ENCODE measurements around the gene TMEM256. TPM values are rescaled to one million over a fixed set of nuclear protein-coding genes. Genes with fewer than 3 reads are reported as not detected.

The TMEM256 gene
- total and polyA plus RNA-seq, 7 experiments from 2014 or later: 31.5 to 64.9 (median 48.2) TPM

DNA sequence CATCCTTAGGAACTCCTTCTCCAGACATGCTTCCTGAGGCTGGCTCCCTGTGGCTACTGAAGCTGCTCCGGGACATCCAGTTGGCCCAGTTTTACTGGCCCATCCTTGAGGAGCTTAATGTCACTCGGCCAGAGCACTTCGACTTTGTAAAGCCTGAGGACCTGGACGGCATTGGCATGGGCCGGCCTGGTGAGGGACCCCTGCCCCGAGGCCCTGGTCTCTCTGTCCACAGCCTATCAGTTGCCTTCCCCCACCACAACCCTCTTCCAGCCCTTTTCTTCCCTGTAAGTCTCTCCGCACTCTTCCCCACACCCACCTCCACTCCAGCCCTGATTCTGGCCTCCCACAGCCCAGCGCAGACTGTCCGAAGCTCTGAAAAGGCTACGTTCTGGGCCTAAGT lies 21.0 kb downstream of the TMEM256 start:
- Mint-ChIP-seq H3K27me3 (peaks cover 30 to 42% (median 34%) of the 10 kb centered on the region in 5 donors), H3K27ac (peak overlapping the region in 7 of 9 donors; percentile 25 to 91 (median 45)), H3K4me3 (peak overlapping the region in 9 of 10 donors; percentile 23 to 88 (median 74)), H3K9me3 (peaks cover 0 to 7% (median 0%) of the 10 kb centered on the region in 11 donors), H3K4me1 (peaks cover 10 to 23% (median 15%) of the 10 kb centered on the region in 7 donors), H3K36me3 (peaks cover 0 to 10% (median 0%) of the 10 kb centered on the region in 5 donors)
- Histone ChIP-seq H3K4me1 (ENCODE audit: control insufficient read depth in 2 of 2, insufficient read depth in 2 of 2, low read length in 2 of 2) (peaks cover 10 to 13% of the 10 kb centered on the region in 2 donors), H3K36me3 (ENCODE audit: control insufficient read depth in 2 of 3, insufficient read depth in 3 of 3, low read length in 3 of 3) (peaks cover 0 to 14% (median 0%) of the 10 kb centered on the region in 3 experiments), H3K27me3 (ENCODE audit: control insufficient read depth in 2 of 2, insufficient read depth in 2 of 2, low read length in 2 of 2) (peaks cover 0 to 11% of the 10 kb centered on the region in 2 donors), H3K9me3 (ENCODE audit: control insufficient read depth in 2 of 3, low read length in 3 of 3) (no peaks in the 10 kb centered on the region), H3K27ac (ENCODE audit: low read depth, low read length) (no peak overlapping the region), H3K4me3 (ENCODE audit: low read length) (no peak overlapping the region)
- no peak for ATAC-seq
- DNase-seq: no peak
- ChIA-PET CTCF (interaction anchor here (0.9 to 1.1 kb wide), 3 partner anchors 25 to 130 kb away, joined by 3 to 6 read pairs (median 4); partner anchors contain the start of gene NLGN2), POLR2A (interaction anchor here (0.9 to 2.9 kb wide), 10 partner anchors 12 to 305 kb away, joined by 3 to 19 read pairs (median 8); partner anchors contain the start of genes GPS2, PLSCR3, SLC35G6 and TMEM102)
- intact Hi-C loops (cut with micrococcal nuclease): loop anchor here (1.0 to 5.0 kb wide), 3 partner anchors 46 to 229 kb away; partner anchors contain the start of genes ACAP1 (in 2 of the 2) and FXR2 (in 1 of the 2)

DNA sequence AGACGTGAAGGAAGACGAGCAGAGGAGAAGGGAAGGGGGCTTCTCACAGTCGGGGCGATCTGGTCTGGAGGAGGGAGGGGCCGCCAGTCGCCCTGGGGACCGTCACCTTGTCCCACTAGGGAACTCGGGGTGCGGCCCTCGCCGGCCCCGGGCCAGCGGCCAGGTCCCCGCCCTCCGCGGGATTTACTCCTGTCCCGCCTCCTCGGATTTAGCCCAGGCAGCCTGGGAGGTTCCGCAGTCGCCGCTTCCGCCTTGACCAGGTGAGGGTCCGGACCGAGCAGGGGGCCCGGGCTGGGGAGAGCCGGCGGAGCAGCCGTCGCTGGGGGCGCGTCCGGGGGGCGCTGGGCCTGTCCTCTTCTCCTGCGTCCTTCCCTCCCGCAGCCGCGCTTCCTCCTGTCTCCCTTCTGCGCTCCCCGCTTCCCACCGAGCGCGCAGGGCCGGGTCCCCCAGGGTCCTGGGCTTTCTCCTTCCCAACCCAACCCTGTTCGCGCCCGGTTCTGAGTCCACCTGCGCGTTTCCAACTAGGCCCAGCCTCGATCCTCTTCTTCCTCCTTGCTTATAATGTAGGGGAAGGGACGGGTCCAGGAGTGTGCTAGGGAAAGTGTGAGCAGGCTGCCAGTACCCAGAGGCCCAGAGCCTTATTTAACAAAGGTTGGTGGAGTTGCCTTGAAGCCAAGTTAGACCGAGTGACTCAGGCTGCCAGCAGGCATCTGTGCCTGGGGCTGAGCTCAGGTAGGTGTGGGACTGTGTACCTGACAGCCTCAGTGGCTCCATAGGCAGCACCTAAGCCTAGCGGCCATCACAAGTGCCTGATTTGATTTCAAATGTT lies 22.8 kb downstream of the TMEM256 start, which contains the start of gene TNK1:
TNK1 (plus strand) TSS at position 235 of the 829 bp plus-strand sequence. CDS start 1,838 bp downstream, outside the sequence.
- DNase-seq (no peak), ATAC-seq (no peak)
- peaks cover 0 to 10% (median 0%) of the 10 kb centered on the region in 5 donors for H3K36me3 Mint-ChIP-seq
- H3K27me3 Mint-ChIP-seq: peaks cover 33 to 50% (median 43%) of the 10 kb centered on the region in 5 donors
- no peaks in the 10 kb centered on the region for H3K36me3 ChIP-seq (ENCODE audit: control insufficient read depth in 2 of 3, insufficient read depth in 3 of 3, low read length in 3 of 3)
- ChIA-PET POLR2A (interaction anchor here (0.6 to 1.0 kb wide), 4 partner anchors 7 to 758 kb away, joined by 3 read pairs; partner anchors contain the start of gene TMEM102), CTCF (interaction anchor here (0.9 kb wide), 1 partner anchor 50 kb away, joined by 3 read pairs; no protein-coding TSS in a partner anchor)
- no peak within 1 kb of the TSS for H3K27ac ChIP-seq (ENCODE audit: low read depth, low read length)
- intact Hi-C loops (cut with micrococcal nuclease): loop anchor here in 1 of 2 donors (5.0 kb wide), 2 partner anchors 44 to 231 kb away; partner anchors contain the start of genes ACAP1 and FXR2
- H3K27ac Mint-ChIP-seq: peak within 1 kb of the TSS in 1 of 9 donors; percentile 9
- peaks cover 10 to 23% (median 15%) of the 10 kb centered on the region in 7 donors for H3K4me1 Mint-ChIP-seq
- peaks cover 0 to 11% of the 10 kb centered on the region in 2 donors for H3K27me3 ChIP-seq (ENCODE audit: control insufficient read depth in 2 of 2, insufficient read depth in 2 of 2, low read length in 2 of 2)
- H3K4me1 ChIP-seq (ENCODE audit: control insufficient read depth in 2 of 2, insufficient read depth in 2 of 2, low read length in 2 of 2): peaks cover 10 to 13% of the 10 kb centered on the region in 2 donors
- H3K9me3 Mint-ChIP-seq: peaks cover 0 to 7% (median 0%) of the 10 kb centered on the region in 11 donors
- H3K4me3 Mint-ChIP-seq: peak within 1 kb of the TSS in 5 of 10 donors; percentile 25 to 67 (median 54)
- H3K9me3 ChIP-seq (ENCODE audit: control insufficient read depth in 2 of 3, low read length in 3 of 3): no peaks in the 10 kb centered on the region
- H3K4me3 ChIP-seq (ENCODE audit: low read length): no peak within 1 kb of the TSS

DNA sequence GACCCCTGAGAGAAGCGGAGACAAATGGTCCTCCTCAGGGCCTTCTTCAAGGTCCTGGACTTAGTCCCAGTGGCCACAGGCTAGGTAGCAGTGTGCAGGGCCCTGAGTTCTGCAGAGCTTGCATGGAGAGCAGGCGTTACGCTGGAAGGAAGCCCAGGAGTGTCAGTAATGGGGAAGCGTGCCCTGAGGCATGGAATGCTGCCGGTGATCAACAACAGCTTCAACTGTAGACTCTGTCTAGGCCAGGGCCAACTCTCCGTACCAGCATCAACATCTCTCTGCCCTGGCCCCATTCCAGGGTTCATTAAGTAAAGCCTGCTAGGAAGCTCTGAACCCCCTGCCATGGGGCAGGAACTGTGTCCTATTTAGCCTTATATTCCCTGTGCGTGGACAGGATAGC lies 23.6 kb downstream of the TMEM256 start:
- Histone ChIP-seq H3K36me3 (ENCODE audit: control insufficient read depth in 2 of 3, insufficient read depth in 3 of 3, low read length in 3 of 3) (no peaks in the 10 kb centered on the region), H3K4me1 (ENCODE audit: control insufficient read depth in 2 of 2, insufficient read depth in 2 of 2, low read length in 2 of 2) (peaks cover 10 to 13% of the 10 kb centered on the region in 2 donors), H3K27ac (ENCODE audit: low read depth, low read length) (no peak overlapping the region), H3K27me3 (ENCODE audit: control insufficient read depth in 2 of 2, insufficient read depth in 2 of 2, low read length in 2 of 2) (peaks cover 0 to 11% of the 10 kb centered on the region in 2 donors), H3K9me3 (ENCODE audit: control insufficient read depth in 2 of 3, low read length in 3 of 3) (no peaks in the 10 kb centered on the region), H3K4me3 (ENCODE audit: low read length) (no peak overlapping the region)
- Mint-ChIP-seq H3K4me3 (peak overlapping the region in 2 of 10 donors; percentile 54), H3K9me3 (peaks cover 0 to 7% (median 0%) of the 10 kb centered on the region in 11 donors), H3K4me1 (peaks cover 10 to 23% (median 15%) of the 10 kb centered on the region in 7 donors), H3K27me3 (peaks cover 33 to 50% (median 43%) of the 10 kb centered on the region in 5 donors), H3K36me3 (peaks cover 0 to 10% (median 0%) of the 10 kb centered on the region in 5 donors), H3K27ac (peak overlapping the region in 1 of 9 donors; percentile 9)
- intact Hi-C loops (cut with micrococcal nuclease): loop anchor here in 1 of 2 donors (5.0 kb wide), 2 partner anchors 43 to 232 kb away; partner anchors contain the start of genes ACAP1 and FXR2
- DNase-seq (no peak), ATAC-seq (no peak)
- ChIA-PET POLR2A (interaction anchor here (0.7 to 1.0 kb wide), 2 partner anchors 8 to 10 kb away, joined by 3 read pairs; no protein-coding TSS in a partner anchor), CTCF (interaction anchor here (0.9 kb wide), 1 partner anchor 51 kb away, joined by 3 read pairs; no protein-coding TSS in a partner anchor)

DNA sequence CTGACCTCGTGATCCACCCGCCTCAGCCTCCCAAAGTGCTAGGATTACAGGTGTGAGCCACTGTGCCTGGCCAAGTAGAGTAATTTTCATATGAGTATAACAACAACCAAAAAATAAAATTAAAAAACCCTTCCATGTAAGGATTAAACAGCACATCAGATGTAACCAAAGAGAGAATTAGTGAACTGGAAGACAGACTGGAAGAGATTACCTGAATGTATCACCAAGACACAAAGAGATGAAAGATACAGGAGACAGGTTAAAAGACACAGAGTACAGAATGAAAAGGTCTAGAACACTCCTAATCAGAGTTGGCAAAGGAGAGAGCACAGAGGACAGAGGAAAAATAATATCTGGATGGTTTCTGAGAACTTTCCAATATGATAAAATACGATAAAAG lies 24.8 kb downstream of the TMEM256 start:
- ATAC-seq (no peak), DNase-seq (no peak)
- H3K4me3 Mint-ChIP-seq: no peak overlapping the region
- H3K9me3 Mint-ChIP-seq: peaks cover 0 to 7% (median 0%) of the 10 kb centered on the region in 11 donors
- Histone ChIP-seq H3K4me3 (ENCODE audit: low read length) (no peak overlapping the region), H3K36me3 (ENCODE audit: control insufficient read depth in 2 of 3, insufficient read depth in 3 of 3, low read length in 3 of 3) (no peaks in the 10 kb centered on the region), H3K4me1 (ENCODE audit: control insufficient read depth in 2 of 2, insufficient read depth in 2 of 2, low read length in 2 of 2) (peaks cover 4 to 7% of the 10 kb centered on the region in 2 donors), H3K27me3 (ENCODE audit: control insufficient read depth in 2 of 2, insufficient read depth in 2 of 2, low read length in 2 of 2) (peaks cover 0 to 11% of the 10 kb centered on the region in 2 donors), H3K9me3 (ENCODE audit: control insufficient read depth in 2 of 3, low read length in 3 of 3) (no peaks in the 10 kb centered on the region), H3K27ac (ENCODE audit: low read depth, low read length) (no peak overlapping the region)
- peaks cover 33 to 53% (median 43%) of the 10 kb centered on the region in 5 donors for H3K27me3 Mint-ChIP-seq
- ChIA-PET CTCF (no interaction called here), POLR2A (no interaction called here)
- H3K4me1 Mint-ChIP-seq: peaks cover 5 to 19% (median 10%) of the 10 kb centered on the region in 7 donors
- H3K27ac Mint-ChIP-seq: no peak overlapping the region
- peaks cover 0 to 10% (median 0%) of the 10 kb centered on the region in 5 donors for H3K36me3 Mint-ChIP-seq
- intact Hi-C loops (cut with micrococcal nuclease): no loop called here

- ATAC-seq (no peak), DNase-seq (no peak)
- Histone ChIP-seq H3K4me3 (ENCODE audit: low read length) (no peak overlapping the region), H3K27me3 (ENCODE audit: control insufficient read depth in 2 of 2, insufficient read depth in 2 of 2, low read length in 2 of 2) (no peaks in the 10 kb centered on the region), H3K9me3 (ENCODE audit: control insufficient read depth in 2 of 3, low read length in 3 of 3) (no peaks in the 10 kb centered on the region), H3K36me3 (ENCODE audit: control insufficient read depth in 2 of 3, insufficient read depth in 3 of 3, low read length in 3 of 3) (no peaks in the 10 kb centered on the region), H3K27ac (ENCODE audit: low read depth, low read length) (no peak overlapping the region), H3K4me1 (ENCODE audit: control insufficient read depth in 2 of 2, insufficient read depth in 2 of 2, low read length in 2 of 2) (no peaks in the 10 kb centered on the region)
- H3K36me3 Mint-ChIP-seq: peaks cover 0 to 4% (median 0%) of the 10 kb centered on the region in 5 donors
- intact Hi-C loops (cut with micrococcal nuclease): no loop called here
- H3K4me3 Mint-ChIP-seq: no peak overlapping the region
- peaks cover 0 to 4% (median 0%) of the 10 kb centered on the region in 11 donors for H3K9me3 Mint-ChIP-seq
- peaks cover 0 to 3% (median 0%) of the 10 kb centered on the region in 7 donors for H3K4me1 Mint-ChIP-seq
- CTCF ChIA-PET: interaction anchor here (0.6 kb wide), 1 partner anchor 9 kb away, joined by 4 read pairs; no protein-coding TSS in a partner anchor
- H3K27ac Mint-ChIP-seq: no peak overlapping the region
- peaks cover 5 to 30% (median 15%) of the 10 kb centered on the region in 5 donors for H3K27me3 Mint-ChIP-seq
- POLR2A ChIA-PET: interaction anchor here (0.6 to 4.5 kb wide), 2 partner anchors 10 to 81 kb away, joined by 3 to 21 read pairs; no protein-coding TSS in a partner anchor
These were observed 29.5 kb downstream of the TMEM256 start for GRCh38 chr17:7374353-7374752.

DNA sequence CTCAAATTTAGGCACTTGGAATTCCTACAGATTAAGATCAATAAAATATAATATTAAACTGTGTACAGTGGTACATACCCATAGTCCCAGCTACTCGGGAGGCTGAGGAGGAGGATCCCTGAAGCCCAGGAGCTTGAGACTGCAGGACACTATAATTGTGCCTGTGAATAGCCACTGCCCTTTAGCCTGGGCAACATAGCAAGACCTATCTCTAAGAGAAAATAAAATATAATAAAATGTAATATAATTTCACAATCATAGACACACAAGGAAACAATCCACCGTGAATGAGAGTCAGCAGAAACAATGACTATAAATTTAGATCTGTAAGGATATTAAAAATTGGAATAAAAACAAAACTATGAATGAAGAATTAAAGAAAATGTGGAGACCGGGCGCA lies 33.0 kb downstream of the TMEM256 start:
- peaks cover 0 to 20% (median 0%) of the 10 kb centered on the region in 5 donors for H3K27me3 Mint-ChIP-seq
- no peak overlapping the region for H3K4me3 Mint-ChIP-seq
- ChIA-PET POLR2A (interaction anchor here (0.6 to 0.9 kb wide), 2 partner anchors 9 to 144 kb away, joined by 3 read pairs; no protein-coding TSS in a partner anchor), CTCF (interaction anchor here (0.7 to 2.3 kb wide), 2 partner anchors 14 to 15 kb away, joined by 6 to 8 read pairs; no protein-coding TSS in a partner anchor)
- no peak overlapping the region for H3K27ac ChIP-seq (ENCODE audit: low read depth, low read length)
- H3K4me3 ChIP-seq (ENCODE audit: low read length): no peak overlapping the region
- no peaks in the 10 kb centered on the region for H3K9me3 Mint-ChIP-seq
- H3K27ac Mint-ChIP-seq: no peak overlapping the region
- no peaks in the 10 kb centered on the region for H3K4me1 ChIP-seq (ENCODE audit: control insufficient read depth in 2 of 2, insufficient read depth in 2 of 2, low read length in 2 of 2)
- ATAC-seq (no peak), DNase-seq (no peak)
- peaks cover 0 to 4% (median 0%) of the 10 kb centered on the region in 7 donors for H3K4me1 Mint-ChIP-seq
- intact Hi-C loops (cut with micrococcal nuclease): no loop called here
- no peaks in the 10 kb centered on the region for H3K9me3 ChIP-seq (ENCODE audit: control insufficient read depth in 2 of 3, low read length in 3 of 3)
- H3K36me3 ChIP-seq (ENCODE audit: control insufficient read depth in 2 of 3, insufficient read depth in 3 of 3, low read length in 3 of 3): no peaks in the 10 kb centered on the region
- H3K36me3 Mint-ChIP-seq: no peaks in the 10 kb centered on the region
- no peaks in the 10 kb centered on the region for H3K27me3 ChIP-seq (ENCODE audit: control insufficient read depth in 2 of 2, insufficient read depth in 2 of 2, low read length in 2 of 2)

Measured in naive thymus-derived CD4-positive, alpha-beta T cell (primary cell).